OCI-LY7 (cell line): ENCODE results near the gene MAN1A1.

Source experiments
- EZH2phosphoT487 ChIP-seq: fragments of 200-600 bp; sonication (generic); IDR thresholded peaks from 2 replicates; pipeline ENCODE4 v1.6.1; 2018; ENCODE audit warnings: low read depth, borderline replicate concordance, mild to moderate bottlenecking, mixed run types, antibody characterized with exemption, low read length, moderate library complexity, mixed read lengths
- TF ChIP-seq, protein P1 (sequence below): fragments of 200-600 bp; sonication (generic); conservative IDR thresholded peaks from 2 replicates; pipeline ENCODE4 v1.5.1; 2014; ENCODE audit warnings: mild to moderate bottlenecking, antibody characterized with exemption, low read length, moderate library complexity, mixed read lengths

DNA sequence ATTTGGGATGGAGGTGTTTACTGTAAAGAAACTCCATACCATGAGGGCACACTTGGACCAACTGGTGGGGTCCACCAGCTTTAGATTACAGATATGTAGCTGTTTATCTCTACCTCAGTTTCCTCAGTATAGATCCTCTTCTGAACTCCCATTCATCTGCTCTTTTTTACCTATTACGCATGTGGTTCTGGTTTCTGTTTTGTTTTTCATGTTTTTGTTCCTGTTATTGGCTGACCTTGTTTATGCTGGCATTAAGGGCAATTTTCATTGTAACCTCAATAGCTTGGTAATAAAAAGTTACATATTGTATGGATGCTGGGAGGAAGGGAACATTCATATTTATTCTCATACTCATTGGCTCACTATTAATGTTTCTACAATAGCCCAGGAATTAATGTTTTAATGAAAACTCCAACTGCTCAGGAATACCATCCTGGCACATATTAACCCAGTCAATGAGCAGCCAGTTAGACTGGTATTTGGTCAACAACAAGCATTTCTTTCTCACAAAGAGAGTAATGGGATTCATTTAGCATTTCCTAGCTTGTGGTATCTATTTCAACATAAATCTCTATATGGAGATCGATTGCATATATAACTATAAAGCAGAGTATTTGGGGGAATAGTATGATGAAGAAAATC is 187.3 kb downstream of the MAN1A1 start:
- TF ChIP-seq, protein P1, sequence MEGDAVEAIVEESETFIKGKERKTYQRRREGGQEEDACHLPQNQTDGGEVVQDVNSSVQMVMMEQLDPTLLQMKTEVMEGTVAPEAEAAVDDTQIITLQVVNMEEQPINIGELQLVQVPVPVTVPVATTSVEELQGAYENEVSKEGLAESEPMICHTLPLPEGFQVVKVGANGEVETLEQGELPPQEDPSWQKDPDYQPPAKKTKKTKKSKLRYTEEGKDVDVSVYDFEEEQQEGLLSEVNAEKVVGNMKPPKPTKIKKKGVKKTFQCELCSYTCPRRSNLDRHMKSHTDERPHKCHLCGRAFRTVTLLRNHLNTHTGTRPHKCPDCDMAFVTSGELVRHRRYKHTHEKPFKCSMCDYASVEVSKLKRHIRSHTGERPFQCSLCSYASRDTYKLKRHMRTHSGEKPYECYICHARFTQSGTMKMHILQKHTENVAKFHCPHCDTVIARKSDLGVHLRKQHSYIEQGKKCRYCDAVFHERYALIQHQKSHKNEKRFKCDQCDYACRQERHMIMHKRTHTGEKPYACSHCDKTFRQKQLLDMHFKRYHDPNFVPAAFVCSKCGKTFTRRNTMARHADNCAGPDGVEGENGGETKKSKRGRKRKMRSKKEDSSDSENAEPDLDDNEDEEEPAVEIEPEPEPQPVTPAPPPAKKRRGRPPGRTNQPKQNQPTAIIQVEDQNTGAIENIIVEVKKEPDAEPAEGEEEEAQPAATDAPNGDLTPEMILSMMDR, result no peak
- TF ChIP-seq EZH2phosphoT487, result no peak
